HTERT RPE-1 (cell line): Measurements from ENCODE around the gene LDAH.

Experiments used
- in situ Hi-C: fragments of 300-500 bp; cut with MboI; formaldehyde crosslinking; loops from 4 replicates; pipeline ENCODE4 v1.14.3; 2020; ENCODE audit warnings: low sequenced_read_pairs

LDAH gene

DNA sequence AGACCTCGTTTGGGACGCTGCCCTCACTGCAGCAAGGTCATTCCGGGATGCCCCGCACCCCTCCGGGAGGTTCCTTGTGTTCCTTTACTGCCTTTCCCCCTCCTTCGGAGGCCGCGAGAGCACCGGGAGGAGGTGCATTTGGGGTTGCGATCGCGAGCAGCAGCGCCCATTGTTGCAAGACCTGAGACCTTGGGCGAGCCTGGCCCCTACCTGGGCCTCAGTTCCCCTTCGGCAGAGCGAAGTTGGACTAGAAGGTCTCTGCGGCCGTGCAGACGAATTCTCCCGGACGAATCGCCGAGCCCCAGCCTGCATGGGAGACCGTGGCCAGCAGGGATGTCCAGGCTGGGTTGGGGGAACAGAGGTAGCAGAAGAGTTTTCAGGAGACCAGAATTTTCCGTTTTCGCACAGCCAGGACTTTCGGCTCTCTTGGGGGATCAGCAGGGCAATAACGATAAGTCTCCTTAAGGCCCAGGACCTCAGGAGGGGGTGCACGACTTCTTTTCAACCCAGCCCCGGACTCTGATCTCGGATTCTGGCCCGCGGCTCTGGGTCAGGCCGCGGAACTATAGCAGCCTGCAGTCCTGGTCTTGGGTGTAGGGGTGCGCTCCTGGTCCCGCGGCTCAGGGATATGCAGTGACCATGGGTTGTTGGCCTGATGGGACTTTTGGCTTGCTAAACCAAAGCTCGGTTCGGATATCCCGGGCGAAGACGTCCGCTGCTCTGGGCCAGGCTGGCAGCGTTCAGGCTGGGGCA, 153.2 kb downstream of the LDAH start:
- in situ Hi-C loops, result no loop called here

DNA sequence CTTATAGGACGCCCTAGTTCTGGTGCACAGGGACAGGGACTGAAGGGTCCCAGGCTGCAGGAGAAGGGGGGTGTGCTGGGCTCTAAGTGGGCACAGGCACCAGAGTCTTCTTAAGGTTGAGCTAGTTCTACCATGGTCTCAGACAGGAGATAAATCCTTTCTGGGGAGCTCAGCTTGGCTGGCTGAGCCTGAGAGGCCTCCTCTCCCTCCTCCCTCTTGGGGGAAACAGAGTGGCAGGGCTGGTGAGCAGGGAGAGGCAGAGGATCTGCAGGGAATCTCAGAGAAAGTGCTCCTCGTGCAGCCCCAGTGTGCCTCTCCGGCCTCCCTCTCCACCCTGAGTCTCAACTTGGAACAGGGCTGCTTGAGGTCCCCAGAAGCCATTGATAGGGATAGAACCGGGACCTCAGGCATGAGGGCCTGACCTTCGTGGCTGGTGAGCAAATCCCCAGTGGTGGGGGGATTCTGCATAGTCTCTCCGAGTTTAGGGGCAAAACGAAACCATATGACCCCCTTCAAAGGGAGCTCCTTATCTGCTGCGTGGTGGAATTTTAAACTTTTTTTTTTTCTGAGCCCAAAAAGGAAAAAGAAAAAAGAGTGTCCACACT, 153.9 kb downstream of the LDAH start:
- in situ Hi-C loops, result no loop called here

GRCh38 chr2:20668451-20668850, 154.4 kb downstream of the LDAH start:
- in situ Hi-C loops, result no loop called here

- in situ Hi-C loops, result no loop called here
Measured at GRCh38 chr2:20667531-20668401, 155.1 kb downstream of the LDAH start.

GRCh38 chr2:20667151-20667530, 155.8 kb downstream of the LDAH start:
- in situ Hi-C loops, result no loop called here

GRCh38 chr2:20666304-20667150, 156.4 kb downstream of the LDAH start, which contains the start of gene GDF7:
Gene GDF7 (plus strand): TSS chr2:20667144. CDS start chr2:20667240, 96 bp downstream.
- in situ Hi-C loops, result no loop called here

DNA sequence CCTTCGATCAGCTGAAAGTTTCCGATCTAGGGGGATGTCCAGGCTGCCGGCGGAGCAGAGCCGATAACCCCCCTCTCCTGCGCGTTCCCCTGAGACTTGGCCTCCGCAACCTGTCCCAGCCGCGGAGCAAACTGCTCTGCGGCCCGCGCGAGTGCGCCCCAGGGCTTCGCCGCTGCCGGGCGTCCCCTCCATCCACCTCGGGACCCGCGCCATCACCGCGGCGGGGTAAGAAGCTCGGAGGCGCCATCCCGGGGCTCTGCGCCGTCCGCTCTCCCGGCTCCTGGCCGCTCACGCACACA, 156.9 kb downstream of the LDAH start:
- in situ Hi-C loops, result no loop called here

GRCh38 chr2:20665243-20666004, 157.5 kb downstream of the LDAH start:
- in situ Hi-C loops, result no loop called here

DNA sequence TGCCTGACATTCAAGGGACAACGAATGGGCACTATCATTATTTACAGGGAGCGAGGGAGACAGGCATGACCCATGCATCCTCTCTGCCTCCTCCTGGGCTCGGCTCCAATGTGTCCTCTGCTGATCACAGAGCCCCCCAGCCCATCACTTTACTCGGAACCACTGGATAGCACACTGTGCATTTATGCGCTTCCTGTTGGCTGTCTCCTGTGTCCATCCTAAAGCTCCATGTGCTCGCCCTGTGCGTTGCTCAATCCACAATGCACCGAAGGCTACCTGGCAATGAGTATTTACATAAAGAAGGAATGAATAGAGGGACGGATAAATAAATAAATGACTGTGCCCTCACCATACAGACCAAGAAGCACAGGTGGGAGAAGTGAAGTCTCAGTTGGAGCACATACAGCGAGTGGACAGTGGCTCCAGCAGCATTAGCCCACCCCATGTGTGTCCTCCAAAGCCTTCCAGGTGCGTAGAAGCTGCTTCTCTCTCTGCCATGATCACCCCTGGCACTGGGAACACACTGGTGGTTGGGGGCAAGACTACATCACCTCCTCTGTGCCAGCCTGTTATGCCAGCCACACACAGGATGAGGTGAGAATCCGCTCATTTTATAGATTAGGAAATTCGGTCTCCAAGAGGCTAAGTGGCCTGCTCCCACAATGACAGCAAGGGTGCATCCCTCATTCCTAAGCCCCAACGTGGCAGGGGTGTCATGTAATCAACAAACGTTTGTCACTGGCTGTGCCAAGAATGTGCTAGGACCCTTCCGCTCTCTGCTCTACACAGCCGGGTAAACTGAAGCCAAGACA, 158.3 kb downstream of the LDAH start:
- in situ Hi-C loops, result no loop called here

DNA sequence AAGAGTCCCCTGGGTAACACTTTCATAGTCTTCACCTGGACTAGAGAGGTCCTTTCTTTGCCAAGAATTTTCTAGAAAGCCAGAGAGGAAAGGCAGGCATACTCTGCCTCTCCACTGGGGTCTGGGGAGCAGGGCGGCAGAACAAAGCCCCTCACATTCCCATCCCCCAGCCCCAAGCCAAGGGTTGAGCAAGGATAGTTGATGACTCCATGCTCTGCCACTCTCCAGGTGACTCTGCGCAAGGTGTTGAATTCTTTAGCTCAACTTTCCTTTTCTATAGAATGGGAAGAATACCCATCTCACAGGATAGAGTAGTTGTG, 158.9 kb downstream of the LDAH start:
- in situ Hi-C loops, result no loop called here

- in situ Hi-C loops, result no loop called here
Measured at GRCh38 chr2:20663196-20664070, 159.5 kb downstream of the LDAH start.

GRCh38 chr2:20662308-20662937, 160.5 kb downstream of the LDAH start:
- in situ Hi-C loops, result no loop called here

DNA sequence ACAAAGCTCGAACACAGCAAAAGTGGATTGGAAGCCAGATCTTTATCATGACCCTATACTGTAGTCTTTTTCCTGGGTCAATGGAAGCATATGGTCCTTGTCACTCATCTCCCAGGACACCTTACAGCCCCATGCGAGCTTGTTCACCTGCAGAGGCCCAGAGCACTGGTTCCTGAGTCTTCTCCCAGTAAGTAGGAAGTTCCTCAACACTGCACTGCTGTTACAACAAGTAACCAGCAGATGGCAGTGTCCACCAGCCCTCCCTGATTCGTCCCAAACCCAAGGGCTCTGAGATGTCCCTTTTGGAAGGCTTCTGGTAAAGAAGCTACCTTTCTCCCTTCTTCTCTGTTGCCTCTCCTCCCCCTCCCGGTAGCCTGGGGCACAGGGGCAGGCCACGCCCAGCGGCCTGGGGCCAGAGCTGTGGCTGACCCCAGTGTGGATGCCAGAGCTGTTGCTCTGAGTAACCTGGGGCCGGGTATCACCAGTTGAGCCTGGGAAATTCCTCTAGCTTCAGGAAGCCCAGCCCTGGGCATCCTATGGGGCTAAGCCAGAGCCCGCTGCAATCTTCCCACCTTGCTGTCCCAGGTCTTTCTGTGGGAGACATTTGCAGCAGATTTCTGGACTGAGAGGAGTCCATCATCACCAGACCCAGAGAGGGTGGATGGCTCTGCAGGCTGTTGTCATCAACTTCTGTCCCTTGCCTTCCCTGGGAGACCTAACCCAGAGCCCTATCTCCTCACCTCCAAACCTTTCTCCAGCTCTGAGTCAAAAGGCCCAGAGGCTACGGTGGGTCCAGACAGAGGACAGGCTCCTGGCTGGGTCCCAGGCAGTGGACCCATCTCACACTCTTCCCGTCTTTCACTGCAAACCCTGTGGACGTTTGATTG, 161.2 kb downstream of the LDAH start:
- in situ Hi-C loops, result no loop called here

DNA sequence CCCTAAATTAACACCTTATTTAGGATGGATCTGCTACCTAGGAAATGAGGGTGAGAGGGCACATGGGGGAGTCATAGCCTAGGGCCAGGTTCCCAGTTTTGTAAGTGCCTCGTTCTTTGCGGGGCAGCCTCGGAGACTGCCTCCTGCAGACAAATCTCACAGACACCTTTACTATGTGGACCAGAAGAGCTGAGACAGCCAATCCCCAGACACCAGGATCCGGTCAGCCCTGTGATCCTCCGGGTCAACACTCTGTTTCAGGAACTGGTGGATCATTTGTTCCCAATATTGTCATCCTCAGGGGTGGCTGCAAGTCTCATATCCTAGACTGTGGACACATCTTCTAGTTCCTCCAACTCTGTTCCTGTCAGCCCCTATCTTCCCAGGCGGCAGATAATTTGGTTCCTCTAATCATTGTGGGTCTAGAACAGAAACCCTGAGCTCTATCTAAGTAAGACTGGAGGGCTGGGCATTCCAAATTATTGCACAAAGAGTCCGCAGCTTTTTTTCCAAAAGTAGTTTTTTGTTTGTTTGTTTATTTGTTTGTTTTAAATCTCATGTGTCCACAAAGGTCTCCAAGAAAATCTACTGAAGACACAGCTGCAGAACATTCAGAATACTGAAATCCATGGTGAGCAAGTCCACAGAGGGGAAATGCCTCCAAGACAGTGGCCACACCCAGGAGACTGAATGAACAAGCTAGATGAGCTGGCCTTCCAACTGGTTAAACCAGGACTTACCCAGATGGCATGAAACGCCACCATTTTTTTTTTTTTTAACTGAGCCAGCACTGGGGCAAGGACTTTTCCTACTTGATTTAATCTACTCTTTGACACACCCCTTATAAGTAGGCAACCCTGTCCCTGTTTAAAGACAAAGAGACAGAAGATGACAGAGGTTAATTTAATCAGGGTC, 162.1 kb downstream of the LDAH start:
- in situ Hi-C loops, result no loop called here

DNA sequence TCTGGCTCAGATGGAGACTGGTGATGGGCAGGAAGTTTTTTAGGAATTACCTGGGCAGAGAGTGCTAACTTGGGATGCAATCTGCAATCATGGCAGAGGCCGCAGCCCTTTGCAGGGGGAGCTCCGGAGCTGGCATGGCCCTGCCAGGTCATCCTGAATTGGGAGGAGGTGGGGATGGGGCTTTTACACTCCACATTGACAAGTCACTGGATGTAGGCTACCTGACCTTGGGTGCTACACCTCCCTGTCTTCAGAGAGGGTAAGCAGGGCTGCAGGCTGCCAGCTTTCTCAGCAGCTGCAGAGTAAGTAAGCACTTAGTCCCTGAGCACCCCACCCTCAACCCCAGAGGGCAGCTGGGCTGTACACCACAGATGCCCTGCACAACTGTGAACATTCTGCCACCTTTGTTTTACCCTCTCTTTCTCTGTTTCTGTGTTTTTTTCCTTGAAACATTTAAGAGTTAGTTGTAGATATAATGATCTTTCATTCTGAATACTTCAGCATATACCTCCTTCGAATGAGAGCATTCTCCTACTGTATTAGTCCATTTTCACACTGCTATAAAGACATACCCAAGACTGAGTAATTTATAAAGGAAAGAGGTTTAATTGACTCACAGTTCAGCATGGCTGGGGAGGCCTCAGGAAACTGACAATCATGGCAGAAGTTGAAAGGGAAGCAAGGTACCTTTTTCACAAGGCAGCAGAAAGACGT, 165.2 kb downstream of the LDAH start:
- in situ Hi-C loops, result no loop called here

DNA sequence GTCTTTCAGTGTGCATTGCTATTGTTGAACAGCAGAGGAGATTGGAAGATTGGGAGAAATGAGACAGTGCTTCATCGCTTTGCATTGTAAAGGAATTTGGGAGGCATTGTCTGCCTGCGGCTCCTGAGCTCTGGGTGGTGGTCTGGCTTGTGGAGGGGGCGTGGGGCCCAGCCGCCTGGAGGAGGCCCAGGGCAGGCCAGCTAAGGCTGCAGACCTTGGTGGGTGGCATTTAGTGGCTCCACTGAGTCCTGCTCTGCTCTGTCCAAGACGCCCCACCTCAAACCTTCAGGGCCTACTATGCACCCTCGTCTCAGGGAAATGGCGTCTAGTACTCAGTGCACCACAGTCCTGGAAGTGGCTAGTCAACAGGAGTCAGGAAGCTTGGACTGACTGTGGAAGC, 166.3 kb downstream of the LDAH start:
- in situ Hi-C loops, result no loop called here
